Measurements from ENCODE around the gene TMEM178B. TPM values are rescaled to one million over a fixed set of nuclear protein-coding genes. Genes with fewer than 3 reads are reported as not detected.

Gene TMEM178B
- total and polyA plus RNA-seq, 7 donors = 0.16 to 4.7 (median 1.4) TPM; not detected in 2

DNA sequence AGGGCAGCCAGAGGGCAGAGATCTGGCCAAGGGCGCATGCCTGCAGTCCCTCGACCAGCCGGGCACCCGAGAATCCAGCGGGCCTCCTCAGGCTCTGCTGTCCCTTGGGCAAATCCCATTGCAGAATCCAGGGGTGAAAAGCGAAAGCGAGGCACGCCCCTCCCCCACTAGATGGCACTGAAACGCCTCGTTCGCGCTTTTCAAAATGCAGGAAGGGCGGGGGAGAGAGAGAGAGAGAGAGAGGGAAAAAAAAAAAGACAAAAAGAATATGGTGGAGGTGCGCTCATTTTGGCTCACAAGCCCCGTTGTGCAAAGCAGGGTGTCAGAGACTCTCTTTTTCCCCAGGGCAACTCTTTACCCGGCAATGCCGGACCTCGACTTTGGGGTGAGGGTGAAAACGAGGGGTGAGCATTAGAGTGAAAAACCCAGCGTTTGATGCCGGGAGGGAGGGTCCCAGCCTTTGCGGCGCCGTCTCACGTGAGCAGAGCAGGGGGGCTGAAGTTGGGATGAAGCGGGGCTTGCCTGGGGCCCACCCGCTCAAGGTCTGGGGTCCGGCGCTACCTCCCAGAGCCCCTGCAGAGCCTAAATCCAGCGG lies 2.5 kb upstream of the TMEM178B start:
- TF ChIP-seq, protein P1, sequence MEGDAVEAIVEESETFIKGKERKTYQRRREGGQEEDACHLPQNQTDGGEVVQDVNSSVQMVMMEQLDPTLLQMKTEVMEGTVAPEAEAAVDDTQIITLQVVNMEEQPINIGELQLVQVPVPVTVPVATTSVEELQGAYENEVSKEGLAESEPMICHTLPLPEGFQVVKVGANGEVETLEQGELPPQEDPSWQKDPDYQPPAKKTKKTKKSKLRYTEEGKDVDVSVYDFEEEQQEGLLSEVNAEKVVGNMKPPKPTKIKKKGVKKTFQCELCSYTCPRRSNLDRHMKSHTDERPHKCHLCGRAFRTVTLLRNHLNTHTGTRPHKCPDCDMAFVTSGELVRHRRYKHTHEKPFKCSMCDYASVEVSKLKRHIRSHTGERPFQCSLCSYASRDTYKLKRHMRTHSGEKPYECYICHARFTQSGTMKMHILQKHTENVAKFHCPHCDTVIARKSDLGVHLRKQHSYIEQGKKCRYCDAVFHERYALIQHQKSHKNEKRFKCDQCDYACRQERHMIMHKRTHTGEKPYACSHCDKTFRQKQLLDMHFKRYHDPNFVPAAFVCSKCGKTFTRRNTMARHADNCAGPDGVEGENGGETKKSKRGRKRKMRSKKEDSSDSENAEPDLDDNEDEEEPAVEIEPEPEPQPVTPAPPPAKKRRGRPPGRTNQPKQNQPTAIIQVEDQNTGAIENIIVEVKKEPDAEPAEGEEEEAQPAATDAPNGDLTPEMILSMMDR (IDR thresholded peaks at IDR 0.05) = no peak
- TF ChIP-seq POLR2AphosphoS5 (IDR thresholded peaks at IDR 0.05) (no peak), POLR2A (IDR thresholded peaks at IDR 0.05) (no peak), EP300 (IDR thresholded peaks at IDR 0.05) (no peak)
- WGBS, 2 donors = 3 to 6% methylated on average over 30 of the region's 30 CpGs
- peaks cover 0 to 18% (median 16%) of the 10 kb centered on the region in 3 donors for H3K27me3 ChIP-seq
- H3K36me3 ChIP-seq = no peaks in the 10 kb centered on the region
- peak overlapping the region in 2 of 4 donors; percentile 80 to 81 for H3K27ac ChIP-seq
- intact Hi-C loops (cut with DNase I) = loop anchor here (10.0 kb wide), 1 partner anchor 463 kb away; no protein-coding TSS in a partner anchor
- H3K9me3 ChIP-seq = no peaks in the 10 kb centered on the region
- peak overlapping the region; percentile 32 to 69 (median 58) for H3K4me3 ChIP-seq
- DNase-seq = peak; percentile 72
- H3K4me1 ChIP-seq = peaks cover 0 to 42% (median 38%) of the 10 kb centered on the region in 4 donors

DNA sequence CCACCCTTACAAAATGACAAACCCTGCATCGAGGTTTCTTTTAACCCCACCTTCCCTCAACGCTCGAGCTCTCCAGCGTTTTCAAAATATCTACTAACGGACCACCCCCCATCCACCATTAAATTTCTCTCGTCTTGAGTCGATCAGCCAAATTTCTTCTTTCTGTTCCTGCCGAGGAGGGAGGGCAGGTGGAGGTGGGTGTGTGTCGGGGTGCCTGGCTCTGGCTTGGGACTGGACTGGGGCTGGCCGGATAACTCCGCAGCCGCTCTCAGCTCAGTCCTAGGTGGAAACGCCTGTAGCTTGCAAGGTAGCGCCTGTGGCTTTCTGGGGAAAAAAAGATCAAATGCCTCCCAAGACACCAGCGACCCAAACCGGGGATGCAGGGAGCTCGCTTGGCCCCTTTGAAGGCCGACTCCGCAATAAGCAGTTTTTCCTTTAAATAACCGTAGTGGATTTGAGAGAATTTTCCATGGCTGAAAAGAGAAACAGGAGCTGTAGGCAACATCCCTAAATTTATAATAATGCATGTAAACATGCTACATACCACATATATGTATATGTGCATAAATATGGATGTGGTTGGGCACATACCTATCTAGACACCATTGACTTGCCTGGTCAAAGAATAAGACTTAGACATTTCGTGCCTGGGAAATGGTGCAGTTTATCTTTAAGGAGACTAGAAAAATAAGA lies 1.9 kb upstream of the TMEM178B start:
- Histone ChIP-seq H3K27ac (peak overlapping the region in 3 of 4 donors; percentile 58 to 81 (median 80)), H3K4me3 (peak overlapping the region; percentile 32 to 69 (median 58)), H3K4me1 (peaks cover 0 to 42% (median 38%) of the 10 kb centered on the region in 4 donors), H3K9me3 (no peaks in the 10 kb centered on the region), H3K27me3 (peaks cover 0 to 24% (median 16%) of the 10 kb centered on the region in 3 donors), H3K36me3 (no peaks in the 10 kb centered on the region)
- TF ChIP-seq POLR2AphosphoS5 (IDR thresholded peaks at IDR 0.05) = no peak
- TF ChIP-seq, protein P1 (IDR thresholded peaks at IDR 0.05) = no peak
- no peak for TF ChIP-seq EP300 (IDR thresholded peaks at IDR 0.05)
- no peak for TF ChIP-seq POLR2A (IDR thresholded peaks at IDR 0.05)
- WGBS, 2 donors = 7 to 17% methylated on average over 21 of the region's 21 CpGs
- intact Hi-C loops (cut with DNase I) = loop anchor here (10.0 kb wide), 1 partner anchor 463 kb away; no protein-coding TSS in a partner anchor
- no peak for DNase-seq

DNA sequence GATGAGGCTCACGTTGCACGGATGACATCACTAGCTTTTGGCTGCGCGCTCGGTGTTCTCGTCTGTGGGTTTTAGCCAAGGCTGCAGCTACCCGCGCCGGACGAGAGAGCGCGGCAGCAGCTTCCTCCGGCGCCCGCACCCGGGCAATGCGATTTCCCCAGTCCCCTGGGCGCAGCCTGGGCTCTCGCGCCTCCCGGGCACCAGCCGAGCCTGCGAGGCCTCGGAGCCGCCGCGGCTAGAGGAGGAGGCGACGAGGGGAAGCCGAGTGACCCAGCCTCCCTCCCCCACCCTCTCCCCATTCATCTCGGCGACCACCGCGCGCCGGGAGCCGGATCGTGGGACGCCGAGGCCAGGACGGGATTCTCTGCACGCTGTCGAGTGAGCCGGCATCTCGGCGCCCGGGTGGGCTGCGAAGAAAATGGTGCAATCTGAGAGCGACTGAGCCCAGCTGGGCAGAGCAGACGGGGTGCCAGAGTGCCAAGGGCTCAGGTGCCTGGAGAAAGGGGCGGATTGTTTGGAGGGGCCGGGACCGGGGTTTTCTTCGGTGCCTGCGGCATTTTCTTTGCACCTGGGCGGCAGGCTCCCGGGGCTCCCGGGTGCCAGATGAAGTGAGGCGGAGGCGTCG lies 1.2 kb upstream of the TMEM178B start:
- no peaks in the 10 kb centered on the region for H3K36me3 ChIP-seq
- peaks cover 0 to 42% (median 38%) of the 10 kb centered on the region in 4 donors for H3K4me1 ChIP-seq
- TF ChIP-seq POLR2AphosphoS5 (IDR thresholded peaks at IDR 0.05) (peak in 2 of 4 donors; percentile 57 to 68), EP300 (IDR thresholded peaks at IDR 0.05) (no peak), POLR2A (IDR thresholded peaks at IDR 0.05) (no peak)
- TF ChIP-seq, protein P1 (IDR thresholded peaks at IDR 0.05) = no peak
- peak overlapping the region; percentile 32 to 69 (median 58) for H3K4me3 ChIP-seq
- no peaks in the 10 kb centered on the region for H3K9me3 ChIP-seq
- WGBS, 2 donors = 1% methylated on average over 61 of the region's 61 CpGs
- H3K27ac ChIP-seq = peak overlapping the region; percentile 32 to 81 (median 69)
- intact Hi-C loops (cut with DNase I) = loop anchor here (10.0 kb wide), 1 partner anchor 462 kb away; no protein-coding TSS in a partner anchor
- peak; percentile 78 for DNase-seq
- peaks cover 0 to 24% (median 16%) of the 10 kb centered on the region in 3 donors for H3K27me3 ChIP-seq

DNA sequence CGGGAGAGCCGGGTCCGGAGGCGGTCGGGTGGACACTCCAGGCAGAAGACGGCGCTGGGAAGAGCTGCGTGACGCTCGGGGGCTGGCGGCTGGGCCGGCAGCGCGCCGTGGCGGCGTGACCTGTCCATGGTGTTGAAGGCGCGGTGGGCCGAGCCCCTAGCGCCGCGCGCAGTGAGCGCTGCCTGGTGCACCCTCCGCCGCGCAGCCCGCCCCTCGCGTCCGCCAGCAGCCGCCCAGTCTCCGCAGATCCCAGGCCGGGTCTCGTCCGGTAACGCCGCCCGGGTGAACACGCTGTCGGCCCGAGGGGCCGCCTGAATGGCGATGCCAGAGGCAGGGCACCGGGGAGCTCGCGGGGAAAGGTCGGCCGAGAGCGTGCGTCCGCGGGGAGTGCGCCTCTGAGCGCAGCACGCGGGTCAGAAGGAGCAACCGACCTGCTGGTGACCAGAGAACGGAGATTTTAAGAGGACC lies 657 bp upstream of the TMEM178B start:
- Histone ChIP-seq H3K27me3 (peaks cover 0 to 24% (median 13%) of the 10 kb centered on the region in 3 donors), H3K4me3 (peak overlapping the region; percentile 32 to 69 (median 58)), H3K27ac (peak overlapping the region in 3 of 4 donors; percentile 58 to 81 (median 80)), H3K36me3 (no peaks in the 10 kb centered on the region), H3K4me1 (peaks cover 0 to 42% (median 38%) of the 10 kb centered on the region in 4 donors), H3K9me3 (no peaks in the 10 kb centered on the region)
- 1% methylated on average over 60 of the region's 60 CpGs for WGBS, 2 donors
- intact Hi-C loops (cut with DNase I) = loop anchor here (10.0 kb wide), 1 partner anchor 462 kb away; no protein-coding TSS in a partner anchor
- no peak for DNase-seq
- TF ChIP-seq POLR2AphosphoS5 (IDR thresholded peaks at IDR 0.05) (no peak), EP300 (IDR thresholded peaks at IDR 0.05) (no peak), POLR2A (IDR thresholded peaks at IDR 0.05) (no peak)
- TF ChIP-seq, protein P1 (IDR thresholded peaks at IDR 0.05) = no peak

All from sigmoid colon (tissue), 7 donors.